HG03521 (cell line): Measurements from ENCODE around the gene CFAP298.
A peak's percentile ranks its signal among the peaks of the same experiment; 100 is the strongest.
"Not testable (repeated sequence)": the region's sequence is repeated elsewhere in the genome, so short reads cannot be mapped to it uniquely, and the experiment has no call there.

Experiments
- ATAC-seq: cut with Tn5 transposase; IDR thresholded peaks from one replicate; pipeline ENCODE4 v1.9.1; 2021; ENCODE audit warnings: mild to moderate bottlenecking, moderate library complexity; ENCODE audit not compliant: unreplicated experiment

CFAP298 gene

DNA sequence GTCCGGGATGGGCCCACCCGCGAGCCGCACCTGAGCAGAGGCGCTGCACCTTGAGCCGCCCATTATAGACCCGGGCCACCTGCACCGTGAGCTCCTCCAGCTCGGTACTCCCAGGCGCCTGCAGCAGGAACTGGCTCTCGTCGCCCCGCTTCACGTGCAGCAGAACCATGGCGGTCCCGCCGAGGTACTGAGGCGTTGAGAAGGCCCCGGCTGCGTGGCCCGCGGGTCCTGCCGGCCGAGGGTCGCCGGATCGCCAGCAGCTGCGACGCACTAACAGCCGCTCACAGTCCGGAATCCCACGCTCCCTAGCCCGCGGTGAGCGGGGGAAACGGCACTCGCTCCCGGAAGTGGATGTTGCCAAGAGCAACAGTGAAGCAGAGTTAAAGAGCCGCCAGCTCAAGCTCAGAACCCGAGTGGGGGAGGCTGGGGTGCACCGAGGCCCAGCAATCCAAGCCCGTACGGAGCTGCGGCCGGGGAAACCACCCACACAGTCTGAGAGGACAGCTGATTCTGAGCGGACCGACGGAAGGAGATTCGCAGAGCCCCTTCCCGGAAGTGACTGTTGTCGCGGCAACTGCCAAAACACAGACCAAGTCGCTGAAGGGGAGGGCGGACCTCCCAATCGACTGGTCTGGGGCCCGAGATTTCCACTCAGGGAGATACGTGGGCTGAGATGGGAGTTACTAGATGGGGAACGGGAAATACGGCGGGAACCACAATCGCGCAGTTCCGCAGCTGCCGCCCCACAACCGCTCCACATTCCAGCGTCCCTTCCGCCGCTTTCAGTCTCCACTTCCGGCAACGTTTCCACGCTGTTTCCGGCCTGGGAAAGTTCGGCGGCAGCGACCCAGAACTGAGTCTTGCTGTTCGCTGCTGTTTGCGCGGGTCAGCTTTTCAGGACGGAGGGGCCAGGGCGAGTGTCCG lies at the start of gene CFAP298:
Gene CFAP298, minus strand, starts transcription at position 303 of the 924 bp plus-strand sequence. Its CDS starts 134 bp downstream, at position 169.
- ATAC-seq = peak; percentile 94

DNA sequence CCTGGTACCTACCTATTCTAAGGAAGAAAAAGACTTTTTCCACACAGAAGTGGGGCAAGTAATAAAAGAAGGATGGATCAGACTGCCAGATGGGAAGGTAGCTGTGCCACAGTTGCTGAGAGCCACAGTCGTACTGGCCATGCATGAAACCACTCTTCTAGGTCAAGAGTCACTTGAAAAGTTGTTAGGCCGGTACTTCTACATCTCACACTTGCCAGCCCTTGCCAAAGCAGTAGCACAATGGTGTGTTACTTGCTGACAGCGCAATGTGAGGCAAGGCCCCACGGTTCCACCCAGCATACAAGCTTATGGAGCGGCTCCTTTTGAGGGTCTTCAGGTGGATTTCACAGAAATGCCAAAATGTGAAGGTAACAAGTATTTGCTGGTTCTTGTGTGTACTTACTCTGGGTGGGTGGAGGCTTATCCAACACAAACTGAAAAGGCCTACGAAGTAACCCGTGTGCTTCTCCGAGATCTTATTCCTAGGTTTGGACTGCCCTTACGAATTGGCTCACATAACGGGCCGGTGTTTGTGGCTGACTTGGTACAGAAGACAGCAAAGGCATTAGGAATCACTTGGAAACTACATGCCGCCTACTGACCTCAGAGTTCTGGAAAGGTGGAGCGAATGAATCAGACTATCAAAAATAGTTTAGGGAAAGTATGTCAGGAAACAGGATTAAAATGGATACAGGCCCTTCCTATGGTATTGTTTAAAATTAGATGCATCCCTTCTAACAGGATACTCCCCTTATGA lies 49.0 kb upstream of the CFAP298 start:
- ATAC-seq = not testable (repeated sequence)

- ATAC-seq = no peak
These were observed 46.3 kb upstream of the CFAP298 start for GRCh38 chr21:32658524-32658923.

- ATAC-seq = no peak
These were observed 41.2 kb upstream of the CFAP298 start for GRCh38 chr21:32653326-32653901.

- no peak for ATAC-seq
These were observed 36.0 kb upstream of the CFAP298 start for GRCh38 chr21:32648165-32648564.

- no peak for ATAC-seq
These were observed 33.3 kb upstream of the CFAP298 start for GRCh38 chr21:32645261-32646182.

DNA sequence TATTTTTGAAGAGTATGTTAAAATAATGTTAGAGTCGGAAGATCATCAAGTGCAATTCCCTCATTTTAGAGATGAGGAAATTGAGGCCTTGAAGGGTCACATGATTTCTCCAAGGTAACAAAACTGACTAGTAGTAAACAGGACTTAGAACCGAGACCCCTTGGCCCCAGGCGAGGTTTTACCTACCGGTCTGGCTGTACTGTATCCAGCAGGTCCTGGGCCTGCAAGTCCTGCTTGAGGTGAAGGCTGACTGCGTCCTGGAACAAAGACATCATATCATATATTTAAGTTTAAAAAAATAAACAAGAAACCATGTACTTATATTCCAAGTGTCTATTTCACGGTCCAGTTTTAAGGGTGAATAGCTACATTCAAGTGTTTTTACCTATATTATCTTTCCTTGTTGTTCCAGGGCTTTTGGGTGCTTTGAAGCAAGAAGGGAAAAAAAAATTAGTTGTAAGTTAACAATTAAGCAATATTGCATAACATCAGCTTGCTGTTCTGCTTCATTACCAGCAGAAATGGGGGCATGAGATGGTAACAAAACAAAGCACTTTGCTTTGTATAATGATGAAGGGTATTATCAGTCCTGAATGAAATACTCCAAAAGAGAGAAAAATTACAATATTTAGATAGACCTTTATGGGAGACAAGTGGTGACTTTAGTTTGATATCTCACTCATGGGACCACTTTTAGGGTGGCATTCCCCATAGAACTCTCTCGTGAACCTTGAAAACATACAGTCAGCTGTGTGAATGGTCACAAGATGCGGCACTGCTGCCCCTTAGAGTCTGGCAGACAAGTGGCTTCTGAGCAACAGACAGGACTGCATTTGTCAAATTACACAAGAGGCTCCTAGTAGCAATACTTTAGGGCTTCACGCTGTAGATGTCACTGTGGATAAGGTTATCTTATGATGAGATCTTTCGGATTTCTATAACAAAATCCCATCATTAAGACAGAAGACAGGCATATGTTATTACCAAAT lies 29.8 kb upstream of the CFAP298 start:
- ATAC-seq = no peak

DNA sequence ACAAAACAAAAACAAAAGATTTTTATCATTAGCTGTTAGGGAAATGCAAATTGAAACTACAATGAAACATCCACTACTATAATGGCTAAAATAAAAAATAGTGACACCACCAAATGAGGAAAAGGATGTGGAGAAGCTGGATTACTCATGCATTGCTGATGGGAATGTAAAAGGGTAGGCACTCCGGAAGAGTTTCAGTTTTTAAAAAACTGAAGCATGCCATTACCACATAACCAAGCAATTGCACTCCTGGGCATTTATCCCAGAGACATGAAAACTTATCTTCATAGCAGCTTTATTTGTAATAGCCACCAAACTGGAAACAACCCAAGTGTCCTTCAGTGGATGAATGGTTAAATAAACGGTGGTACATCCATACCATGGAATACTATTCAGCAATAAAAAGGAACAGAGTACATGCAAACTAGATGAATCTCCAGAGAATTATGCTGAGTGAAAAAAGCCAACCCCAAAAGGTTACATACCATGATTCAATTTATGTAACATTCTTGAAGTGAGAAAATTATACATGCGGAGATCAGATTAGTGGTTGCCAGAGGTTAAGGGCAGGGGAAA lies 14.5 kb upstream of the CFAP298 start:
- no peak for ATAC-seq

- not testable (repeated sequence) for ATAC-seq
These were observed 6.0 kb upstream of the CFAP298 start for GRCh38 chr21:32618218-32618617.

DNA sequence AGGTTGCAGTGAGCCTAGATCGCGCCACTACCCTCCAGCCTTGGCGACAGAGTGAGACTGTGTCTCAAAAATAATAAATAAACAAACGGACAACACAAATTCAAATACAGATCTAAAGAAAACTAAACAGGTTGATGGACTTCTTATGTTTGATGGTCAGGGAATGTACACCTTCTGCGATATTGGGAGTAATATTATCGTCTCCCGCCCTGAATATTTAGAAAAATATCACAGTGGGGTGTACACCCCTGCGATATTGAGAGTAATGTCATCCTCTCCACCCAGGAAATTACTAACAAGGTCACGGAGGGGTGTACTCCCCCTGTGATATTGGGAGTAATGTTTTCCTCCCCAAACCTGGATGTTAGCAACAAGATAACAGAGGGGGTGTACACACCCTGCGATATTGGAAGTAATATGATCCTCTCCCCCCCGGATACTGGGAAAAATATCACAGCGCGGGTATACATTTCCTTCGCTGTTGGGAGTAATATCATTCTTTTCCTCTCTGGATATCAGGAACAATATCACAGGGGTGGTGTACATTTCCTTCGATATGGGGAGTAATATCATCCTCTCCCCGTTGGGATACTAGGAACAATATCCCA lies 1.4 kb upstream of the CFAP298 start:
- no peak for ATAC-seq

DNA sequence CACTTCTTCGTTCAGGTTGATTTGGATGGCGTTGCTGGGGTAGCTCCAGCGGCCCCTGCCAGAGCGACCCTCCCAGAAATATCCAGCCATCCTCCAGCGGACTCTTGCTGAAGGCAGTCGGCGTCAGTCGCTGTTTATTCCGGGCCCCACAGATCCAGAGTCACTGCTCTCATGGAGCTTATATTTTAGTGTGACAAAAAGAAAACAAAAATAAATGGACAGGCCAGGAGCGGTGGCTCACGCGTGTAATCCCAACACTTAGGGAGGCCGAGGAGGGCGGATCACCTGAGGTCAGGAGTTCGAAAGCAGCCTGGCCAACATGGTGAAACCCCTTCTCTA lies 791 bp upstream of the CFAP298 start:
- ATAC-seq = no peak

DNA sequence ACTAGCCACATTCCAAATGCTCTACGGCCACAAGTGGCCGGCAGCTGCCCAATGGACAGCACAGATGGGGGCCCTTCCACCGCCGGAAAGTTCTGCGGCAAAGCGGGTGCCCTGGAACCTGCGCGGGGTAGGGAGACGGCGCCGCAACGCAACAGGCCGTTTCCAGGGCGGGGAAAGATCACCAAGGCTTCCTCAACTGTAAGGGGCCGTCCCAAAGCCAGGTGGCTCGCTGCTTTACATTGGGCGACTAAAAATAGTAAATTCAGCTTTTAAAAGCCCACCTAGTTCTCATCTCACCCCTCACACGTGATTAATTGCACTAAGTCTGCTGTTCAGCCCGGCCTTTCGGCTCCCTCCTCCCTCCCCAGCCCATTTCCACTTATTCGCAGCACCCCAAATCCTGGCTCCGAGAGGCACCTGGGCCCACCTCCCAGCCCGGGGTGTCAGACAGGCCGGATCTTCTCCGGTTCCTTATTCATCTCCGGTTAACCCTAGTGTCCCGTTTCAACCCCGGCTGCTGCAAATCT lies 643 bp downstream of the CFAP298 start:
- ATAC-seq = no peak

GRCh38 chr21:32610940-32611339 lies 1.2 kb downstream of the CFAP298 start:
- not testable (repeated sequence) for ATAC-seq

GRCh38 chr21:32608851-32609250 lies 3.3 kb downstream of the CFAP298 start:
- ATAC-seq = no peak

DNA sequence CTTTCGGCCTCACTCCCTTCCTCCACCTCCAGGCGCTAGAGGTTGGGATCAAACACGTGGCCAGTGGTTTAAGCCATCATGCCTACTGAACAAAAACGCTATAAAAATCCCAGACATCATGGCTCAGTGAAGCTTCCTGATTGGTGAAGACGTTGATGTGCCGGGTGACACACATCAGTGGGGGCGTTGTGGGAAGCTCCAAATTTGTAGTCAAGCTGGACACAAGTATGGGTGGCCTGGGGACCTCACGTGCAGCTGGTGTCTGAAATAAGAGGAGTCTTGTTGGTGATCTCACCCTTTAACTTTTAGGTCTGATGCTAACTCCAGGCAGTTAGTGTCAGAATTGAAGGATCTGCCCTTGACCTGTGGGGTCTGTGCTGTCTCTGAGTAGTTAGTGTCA lies 6.7 kb downstream of the CFAP298 start:
- ATAC-seq = no peak

GRCh38 chr21:32604464-32604863 lies 7.7 kb downstream of the CFAP298 start:
- ATAC-seq = no peak

GRCh38 chr21:32603131-32603530 lies 9.0 kb downstream of the CFAP298 start:
- ATAC-seq = no peak

- ATAC-seq = no peak
These were observed 10.1 kb downstream of the CFAP298 start for GRCh38 chr21:32602099-32602498.
